WTC11 (cell line): Measurements from ENCODE around the gene SVBP.

Experiments
- CTCF ChIP-seq: fragments of 200-600 bp; IDR thresholded peaks from 2 replicates; pipeline ENCODE4 v1.8.0; 2022; ENCODE audit warnings: antibody characterized with exemption
- KAT7 ChIP-seq: sonication (generic); formaldehyde crosslinking; IDR thresholded peaks from 2 replicates; pipeline ENCODE4 v1.8.1; 2023; ENCODE audit warnings: missing genetic modification reagents, mild to moderate bottlenecking, borderline replicate concordance
- MYBL2 ChIP-seq: sonication (generic); formaldehyde crosslinking; IDR thresholded peaks from 2 replicates; pipeline ENCODE4 v1.8.1; 2023; ENCODE audit warnings: mild to moderate bottlenecking, moderate library complexity, missing genetic modification reagents
- SOX15 ChIP-seq: fragments of 250-450 bp; sonication (Bioruptor Pico); IDR thresholded peaks from 2 replicates; pipeline ENCODE4 v1.9.0; 2021; ENCODE audit warnings: mild to moderate bottlenecking

- TF ChIP-seq CTCF (no peak), SOX15 (CRISPR knock-in tag) (no peak), MYBL2 (CRISPR knock-in tag) (no peak), KAT7 (CRISPR knock-in tag) (no peak)
Observed at GRCh38 chr1:42758641-42759040, 58.6 kb downstream of the SVBP start.
